Activated T-cell treated with anti-CD3 and anti-CD28 coated beads, Interleukin-2, amount 50 U/mL, for 4 hours (primary cell): Measurements from ENCODE around the gene PKP4. TPM values are rescaled to one million over a fixed set of nuclear protein-coding genes. Genes with fewer than 3 reads are reported as not detected.

Source experiments
- ATAC-seq, 2 donors: fragments of 200-7000 bp; cut with Tn5 transposase; one replicate each; pipeline ENCODE4 v1.10.0; 2021
- DNase-seq: peaks from one replicate; pipeline ENCODE4 v3.0.0-alpha.2; 2020
- H3K27me3 Mint-ChIP-seq: one replicate; pipeline ENCODE4 v1.8.0; 2021; ENCODE audit warnings: low read depth, mixed read lengths
- H3K36me3 Mint-ChIP-seq: one replicate; pipeline ENCODE4 v1.8.0; 2022; ENCODE audit warnings: mixed read lengths; ENCODE audit not compliant: insufficient read depth
- H3K4me1 Mint-ChIP-seq: one replicate; pipeline ENCODE4 v1.8.0; 2021; ENCODE audit warnings: low read depth, mixed read lengths
- H3K4me3 Mint-ChIP-seq: one replicate; pipeline ENCODE4 v1.8.0; 2021; ENCODE audit warnings: mild to moderate bottlenecking, moderate library complexity, mixed read lengths
- H3K9me3 Mint-ChIP-seq: one replicate; pipeline ENCODE4 v1.8.0; 2021; ENCODE audit warnings: mixed read lengths
- total RNA-seq, 3 donors: library from RNA; stranded (reverse); gene quantifications; one replicate each; pipeline ENCODE4 v1.2.1, GENCODE V29; 2021

The PKP4 gene
- total RNA-seq, 3 donors from 2014 or later = 11.5 to 17.7 (median 12.5) TPM

DNA sequence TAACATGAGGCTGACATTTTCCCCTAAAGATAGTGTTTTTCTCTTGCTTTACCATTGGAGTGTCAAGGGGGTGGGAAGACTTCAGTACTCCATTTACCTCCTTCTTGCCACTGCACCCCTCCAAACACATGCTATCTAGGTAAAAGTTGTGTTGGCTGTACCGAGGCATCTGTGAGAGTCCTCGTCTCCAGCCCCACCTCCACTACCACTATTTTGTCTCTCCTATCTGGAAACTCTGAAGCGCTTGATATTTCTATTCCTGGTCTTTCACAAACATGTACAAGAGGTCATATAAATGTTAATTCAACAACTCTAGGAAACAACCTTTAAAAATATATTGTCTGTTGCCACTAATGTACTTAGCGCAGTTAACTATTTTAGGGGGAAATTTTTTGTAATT lies 132.6 kb downstream of the PKP4 start:
- DNase-seq (no peak), ATAC-seq (no peak)
- H3K4me3 Mint-ChIP-seq = no peak overlapping the region
- peaks cover 12% of the 10 kb centered on the region for H3K36me3 Mint-ChIP-seq
- H3K4me1 Mint-ChIP-seq = no peaks in the 10 kb centered on the region
- H3K27me3 Mint-ChIP-seq = no peaks in the 10 kb centered on the region
- H3K9me3 Mint-ChIP-seq = no peaks in the 10 kb centered on the region

DNA sequence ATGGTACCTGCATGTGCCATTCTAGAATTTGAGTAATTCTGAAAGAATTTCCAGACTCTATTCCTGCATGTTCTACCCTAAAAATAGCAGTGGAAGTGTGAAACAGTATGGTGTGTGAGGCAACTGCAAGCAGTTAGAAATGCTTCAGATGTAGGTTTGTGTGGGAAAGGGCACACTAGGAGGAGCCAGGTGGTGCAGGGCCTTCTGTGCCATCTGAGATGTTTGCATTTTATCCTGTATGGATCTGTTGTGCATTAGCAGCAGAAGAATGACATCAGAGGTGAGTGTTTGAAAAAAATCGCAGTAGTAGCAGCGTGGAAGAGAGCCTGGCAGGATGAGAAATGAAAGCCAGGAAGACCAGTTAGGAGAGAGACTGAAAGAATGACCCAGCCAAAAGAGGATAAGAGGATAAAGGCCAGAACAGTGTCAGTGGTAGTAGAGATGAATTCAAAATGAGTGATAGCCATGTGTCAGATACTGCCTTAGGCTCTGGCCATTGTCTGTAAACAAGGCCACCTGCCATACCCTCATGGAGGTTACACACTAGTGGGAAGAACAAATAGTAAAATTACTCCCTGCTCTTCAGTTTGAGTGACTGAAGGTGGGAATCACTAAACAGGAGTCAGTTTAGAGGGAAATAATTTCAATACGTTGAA lies 142.2 kb downstream of the PKP4 start:
- DNase-seq (no peak), ATAC-seq (no peak)
- H3K36me3 Mint-ChIP-seq = peaks cover 4% of the 10 kb centered on the region
- no peaks in the 10 kb centered on the region for H3K9me3 Mint-ChIP-seq
- no peaks in the 10 kb centered on the region for H3K27me3 Mint-ChIP-seq
- H3K4me1 Mint-ChIP-seq = no peaks in the 10 kb centered on the region
- H3K4me3 Mint-ChIP-seq = no peak overlapping the region

DNA sequence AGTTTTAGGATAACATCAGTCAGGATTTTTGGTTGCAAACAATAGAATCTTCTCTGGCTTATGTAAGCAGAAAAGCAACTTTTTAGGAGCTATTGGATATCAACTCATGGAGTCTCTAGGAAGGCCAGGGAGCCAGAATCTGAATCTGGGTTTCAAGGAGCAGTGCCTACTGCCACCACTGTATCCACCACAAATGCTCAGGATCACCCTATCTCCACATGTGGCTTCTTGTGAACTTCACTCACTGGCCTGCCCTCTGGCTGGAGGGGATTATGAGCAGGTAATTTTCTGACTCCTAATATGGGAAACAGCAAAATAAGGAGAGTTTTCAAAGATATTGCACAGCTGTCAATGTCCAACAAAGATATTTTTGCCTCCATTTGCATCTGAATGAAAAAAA lies 142.9 kb downstream of the PKP4 start:
- Mint-ChIP-seq H3K27me3 (no peaks in the 10 kb centered on the region), H3K9me3 (no peaks in the 10 kb centered on the region), H3K36me3 (peaks cover 8% of the 10 kb centered on the region), H3K4me3 (no peak overlapping the region), H3K4me1 (no peaks in the 10 kb centered on the region)
- no peak for DNase-seq
- ATAC-seq = no peak

DNA sequence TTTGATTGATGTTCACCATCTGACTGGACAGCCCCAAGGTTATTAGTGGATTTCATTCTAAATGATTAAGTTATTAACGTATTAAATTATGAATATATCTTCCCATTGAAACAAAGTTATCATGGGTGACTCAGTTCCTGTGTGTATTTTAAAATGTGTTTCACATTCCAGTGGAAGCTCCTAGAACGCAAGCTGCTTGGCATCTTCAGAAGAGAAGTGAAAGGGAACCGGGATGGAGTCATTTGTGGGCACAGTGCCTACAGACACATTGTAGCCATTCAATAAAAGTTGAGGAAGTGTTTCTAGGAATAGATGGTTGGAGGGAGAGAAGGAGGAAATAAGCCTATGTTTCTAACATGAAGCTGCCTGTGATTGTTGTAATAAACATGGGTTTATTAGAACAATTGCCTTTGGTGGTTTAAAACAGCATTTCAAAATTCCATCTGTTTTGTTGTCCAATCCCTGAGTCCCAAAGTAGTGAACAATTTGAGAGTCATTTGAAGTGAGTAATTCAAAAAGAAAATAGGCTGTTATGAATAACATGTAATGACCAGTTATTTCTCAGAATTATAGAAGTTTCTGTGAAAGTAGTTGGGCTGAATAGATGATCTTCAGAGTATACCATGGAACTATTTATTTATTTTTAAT lies 143.5 kb downstream of the PKP4 start:
- no peaks in the 10 kb centered on the region for H3K4me1 Mint-ChIP-seq
- no peaks in the 10 kb centered on the region for H3K27me3 Mint-ChIP-seq

GRCh38 chr2:158602027-158602426 lies 145.3 kb downstream of the PKP4 start:
- ATAC-seq (no peak), DNase-seq (no peak)
- Mint-ChIP-seq H3K27me3 (no peaks in the 10 kb centered on the region), H3K9me3 (no peaks in the 10 kb centered on the region), H3K4me3 (no peak overlapping the region), H3K36me3 (peaks cover 8% of the 10 kb centered on the region), H3K4me1 (no peaks in the 10 kb centered on the region)

More for the DNA sequence above, 143.5 kb downstream of the PKP4 start:
- Mint-ChIP-seq H3K4me3 (no peak overlapping the region), H3K9me3 (no peaks in the 10 kb centered on the region), H3K36me3 (peaks cover 8% of the 10 kb centered on the region)
- ATAC-seq (no peak), DNase-seq (no peak)

DNA sequence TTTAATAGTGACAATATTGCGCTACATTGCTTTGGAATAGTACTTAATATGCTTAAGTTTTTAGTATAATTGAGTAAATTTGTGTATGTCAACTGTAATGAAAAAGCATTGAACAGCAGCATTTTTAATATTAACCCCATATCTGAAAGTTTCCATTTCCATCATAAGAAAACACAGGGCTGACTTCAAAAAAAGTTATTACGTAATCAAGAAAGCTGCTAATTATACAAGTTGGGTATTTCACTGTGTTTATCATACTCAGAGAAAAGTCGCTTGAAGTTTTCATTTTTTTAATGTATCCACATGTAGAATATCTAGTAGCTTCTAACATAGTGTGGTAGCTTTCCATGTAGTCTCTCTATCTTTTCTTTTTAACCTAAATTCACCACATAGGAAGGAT lies 146.5 kb downstream of the PKP4 start:
- DNase-seq = no peak
- peaks cover 8% of the 10 kb centered on the region for H3K36me3 Mint-ChIP-seq
- no peaks in the 10 kb centered on the region for H3K9me3 Mint-ChIP-seq
- no peaks in the 10 kb centered on the region for H3K4me1 Mint-ChIP-seq
- ATAC-seq = no peak
- H3K4me3 Mint-ChIP-seq = no peak overlapping the region
- no peaks in the 10 kb centered on the region for H3K27me3 Mint-ChIP-seq

DNA sequence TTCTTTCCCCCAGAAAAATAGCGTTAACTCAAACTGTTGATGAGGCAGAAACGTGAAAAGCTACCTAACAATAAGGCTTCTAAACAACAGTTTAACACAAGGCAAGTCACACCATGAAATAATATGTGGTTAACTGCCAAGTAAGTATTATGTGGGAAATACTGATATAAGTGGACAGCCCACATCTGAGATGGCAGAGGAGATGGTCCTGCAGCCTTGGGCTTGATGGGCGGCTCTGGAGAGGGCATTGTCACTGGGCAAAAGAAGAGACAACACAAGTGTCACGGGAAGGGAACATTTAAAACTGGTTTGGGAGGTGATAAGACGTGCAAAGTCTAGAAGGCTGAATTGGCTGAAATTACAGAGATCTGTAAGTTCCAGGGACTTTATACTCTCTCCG lies 147.2 kb downstream of the PKP4 start:
- DNase-seq (no peak), ATAC-seq (no peak)
- Mint-ChIP-seq H3K4me1 (no peaks in the 10 kb centered on the region), H3K4me3 (no peak overlapping the region), H3K36me3 (peaks cover 5% of the 10 kb centered on the region), H3K9me3 (no peaks in the 10 kb centered on the region), H3K27me3 (no peaks in the 10 kb centered on the region)

- no peak for DNase-seq
- Mint-ChIP-seq H3K9me3 (no peaks in the 10 kb centered on the region), H3K27me3 (no peaks in the 10 kb centered on the region), H3K4me3 (no peak overlapping the region), H3K4me1 (no peaks in the 10 kb centered on the region), H3K36me3 (no peaks in the 10 kb centered on the region)
- no peak for ATAC-seq
Measured at GRCh38 chr2:158610059-158610458, 153.3 kb downstream of the PKP4 start.

DNA sequence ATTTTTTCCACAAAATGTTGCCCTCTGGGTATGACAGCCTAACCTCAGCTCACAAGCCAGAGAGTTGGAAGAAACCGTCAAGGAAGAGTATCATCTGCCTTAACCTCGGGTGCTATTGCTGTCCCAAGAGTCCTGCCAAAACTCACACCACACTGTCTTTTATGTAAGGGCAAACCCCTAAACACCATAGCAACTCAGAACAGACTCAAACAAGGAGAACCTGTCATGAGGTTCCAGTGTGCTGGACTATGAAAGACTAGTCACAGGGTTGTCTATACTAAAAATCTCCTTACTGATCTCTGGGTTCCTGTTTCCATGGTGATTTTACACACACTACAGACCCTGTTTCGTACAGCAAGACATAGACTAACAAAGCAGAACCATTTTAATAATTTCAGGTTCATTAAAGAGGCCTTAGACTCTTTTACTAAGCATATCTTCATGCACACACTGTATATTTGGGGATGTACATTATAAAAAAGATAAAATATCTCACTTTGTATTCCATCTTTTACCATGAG lies 159.8 kb downstream of the PKP4 start:
- Mint-ChIP-seq H3K36me3 (peaks cover 2% of the 10 kb centered on the region), H3K4me3 (no peak overlapping the region), H3K9me3 (no peaks in the 10 kb centered on the region), H3K4me1 (no peaks in the 10 kb centered on the region), H3K27me3 (no peaks in the 10 kb centered on the region)
- ATAC-seq (no peak), DNase-seq (no peak)

- no peaks in the 10 kb centered on the region for H3K4me1 Mint-ChIP-seq
- no peak overlapping the region for H3K4me3 Mint-ChIP-seq
- ATAC-seq (no peak), DNase-seq (no peak)
- H3K27me3 Mint-ChIP-seq = no peaks in the 10 kb centered on the region
- H3K9me3 Mint-ChIP-seq = no peaks in the 10 kb centered on the region
- peaks cover 10% of the 10 kb centered on the region for H3K36me3 Mint-ChIP-seq
Measured at GRCh38 chr2:158618891-158619490, 162.2 kb downstream of the PKP4 start.

GRCh38 chr2:158619496-158619895 lies 162.7 kb downstream of the PKP4 start:
- H3K9me3 Mint-ChIP-seq = no peaks in the 10 kb centered on the region
- no peak overlapping the region for H3K4me3 Mint-ChIP-seq
- ATAC-seq (no peak), DNase-seq (no peak)
- H3K4me1 Mint-ChIP-seq = no peaks in the 10 kb centered on the region
- H3K36me3 Mint-ChIP-seq = peaks cover 10% of the 10 kb centered on the region
- H3K27me3 Mint-ChIP-seq = no peaks in the 10 kb centered on the region

DNA sequence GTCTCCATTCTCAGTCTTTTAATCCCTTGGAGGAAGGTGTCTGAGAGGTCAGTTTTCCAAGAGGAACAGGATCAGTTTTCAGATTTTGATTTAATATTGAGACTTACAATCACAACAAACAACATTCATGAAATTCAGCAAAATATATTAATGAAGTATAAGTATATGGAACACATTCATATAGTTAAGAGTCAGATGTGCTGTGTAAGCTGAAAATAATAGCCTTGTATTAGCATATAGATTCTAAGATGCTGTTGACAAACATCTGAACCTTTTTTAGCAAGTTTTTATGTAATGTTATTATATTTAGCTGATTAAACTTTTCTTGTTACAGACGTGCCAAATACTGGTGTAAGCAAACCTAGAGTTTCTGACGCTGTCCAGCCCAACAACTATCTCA lies 163.9 kb downstream of the PKP4 start:
- DNase-seq (no peak), ATAC-seq (no peak)
- Mint-ChIP-seq H3K4me3 (no peak overlapping the region), H3K9me3 (no peaks in the 10 kb centered on the region), H3K4me1 (no peaks in the 10 kb centered on the region), H3K27me3 (no peaks in the 10 kb centered on the region), H3K36me3 (peaks cover 19% of the 10 kb centered on the region)

DNA sequence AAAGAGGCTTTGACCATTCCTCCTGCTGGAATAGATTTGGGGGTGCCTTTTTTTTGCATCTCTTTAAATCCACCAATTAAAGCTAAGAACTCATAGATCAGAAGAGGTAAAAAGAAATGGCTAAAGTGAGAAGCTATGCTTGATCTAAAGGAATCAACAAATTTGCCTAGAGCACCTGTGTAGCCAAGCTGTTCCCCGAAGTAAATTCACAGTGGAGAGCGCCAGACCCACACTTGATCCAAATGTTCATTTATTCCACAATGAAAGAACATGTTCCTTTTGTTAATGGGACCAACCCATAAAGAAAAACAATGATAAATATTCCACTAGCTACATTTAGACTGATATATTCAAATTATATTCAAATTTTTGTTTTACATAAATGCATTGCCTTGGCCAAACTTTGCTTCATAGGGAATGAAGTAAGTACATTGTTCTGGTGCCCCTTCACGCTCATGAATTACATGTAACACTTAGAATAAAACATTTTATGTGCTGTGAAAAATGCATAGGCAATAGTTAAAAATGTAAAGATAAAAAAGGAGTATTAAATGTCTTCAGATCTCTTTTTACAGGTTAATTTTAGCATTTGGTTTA lies 167.4 kb downstream of the PKP4 start:
- Mint-ChIP-seq H3K27me3 (no peaks in the 10 kb centered on the region), H3K4me3 (no peak overlapping the region), H3K4me1 (no peaks in the 10 kb centered on the region), H3K9me3 (no peaks in the 10 kb centered on the region), H3K36me3 (peaks cover 19% of the 10 kb centered on the region)
- no peak for ATAC-seq
- DNase-seq = no peak

- no peaks in the 10 kb centered on the region for H3K4me1 Mint-ChIP-seq
- H3K9me3 Mint-ChIP-seq = no peaks in the 10 kb centered on the region
- peaks cover 19% of the 10 kb centered on the region for H3K36me3 Mint-ChIP-seq
- ATAC-seq (no peak), DNase-seq (no peak)
- H3K27me3 Mint-ChIP-seq = no peaks in the 10 kb centered on the region
- no peak overlapping the region for H3K4me3 Mint-ChIP-seq
Measured at GRCh38 chr2:158624961-158625360, 168.2 kb downstream of the PKP4 start.

DNA sequence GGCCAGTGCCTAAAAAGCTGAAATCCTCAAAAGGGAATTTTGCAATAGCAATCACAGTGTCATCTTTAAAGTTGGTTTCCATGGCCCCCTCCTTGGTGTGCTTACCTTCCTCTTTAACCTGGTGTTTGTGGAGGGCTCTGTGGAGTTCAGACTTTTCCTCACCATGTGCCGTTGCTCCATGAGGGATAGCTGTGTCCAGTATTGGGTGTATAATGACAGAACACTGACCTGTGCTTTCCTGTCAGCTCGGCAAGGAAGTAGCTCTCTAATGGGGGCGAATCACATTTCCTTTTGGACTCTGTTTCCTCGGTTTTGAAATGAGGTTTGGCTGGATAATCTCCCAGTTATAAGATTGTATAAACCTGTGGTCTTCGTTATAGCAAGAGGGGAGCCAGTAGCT lies 172.4 kb downstream of the PKP4 start:
- H3K9me3 Mint-ChIP-seq = no peaks in the 10 kb centered on the region
- no peaks in the 10 kb centered on the region for H3K4me1 Mint-ChIP-seq
- no peak overlapping the region for H3K4me3 Mint-ChIP-seq
- peaks cover 23% of the 10 kb centered on the region for H3K36me3 Mint-ChIP-seq
- DNase-seq = no peak
- no peak for ATAC-seq
- H3K27me3 Mint-ChIP-seq = no peaks in the 10 kb centered on the region
